A172 (cell line): Measurements from ENCODE around the gene POLE. TPM values are rescaled to one million over a fixed set of nuclear protein-coding genes. Genes with fewer than 3 reads are reported as not detected.
A peak's percentile ranks its signal among the peaks of the same experiment; 100 is the strongest.
"Not testable (repeated sequence)": the region's sequence is repeated elsewhere in the genome, so short reads cannot be mapped to it uniquely, and the experiment has no call there.

Experiments
- DNase-seq: peaks from one replicate; pipeline ENCODE4 v3.0.0-alpha.2; 2015; ENCODE audit warnings: low spot score
- total RNA-seq: library from RNA; depleted of rRNA; stranded (reverse); fragments of >200 nt; shearing (Covaris generic); gene quantifications from 2 replicates; pipeline ENCODE4 v1.2.3, GENCODE V29; 2014

Gene POLE
- total RNA-seq, 1 experiment from 2014 or later: 25.6 TPM

- peak; percentile 80 for DNase-seq
These were observed 72.1 kb downstream of the POLE start for GRCh38 chr12:132614861-132615578.

- DNase-seq: no peak
These were observed 73.1 kb downstream of the POLE start for GRCh38 chr12:132614029-132614428.

DNA sequence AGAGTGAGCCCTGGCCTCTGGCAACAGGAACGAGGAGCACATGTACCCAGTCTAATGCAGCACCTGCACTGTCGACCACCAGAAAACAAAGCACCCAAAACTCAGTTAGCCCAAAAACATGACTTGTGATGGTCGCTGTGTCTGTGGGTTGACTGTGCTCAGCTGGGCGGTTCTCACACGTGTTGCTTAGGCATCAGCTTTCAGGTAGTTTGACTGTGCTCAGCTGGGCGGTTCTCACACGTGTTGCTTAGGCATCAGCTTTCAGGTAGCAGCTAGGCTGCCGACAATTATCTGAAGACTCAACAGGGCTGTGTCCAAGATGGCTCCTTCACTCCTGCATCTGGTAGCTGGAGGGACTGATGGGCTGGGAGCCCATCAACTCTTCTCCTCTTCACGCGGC is 75.5 kb downstream of the POLE start:
- no peak for DNase-seq

DNA sequence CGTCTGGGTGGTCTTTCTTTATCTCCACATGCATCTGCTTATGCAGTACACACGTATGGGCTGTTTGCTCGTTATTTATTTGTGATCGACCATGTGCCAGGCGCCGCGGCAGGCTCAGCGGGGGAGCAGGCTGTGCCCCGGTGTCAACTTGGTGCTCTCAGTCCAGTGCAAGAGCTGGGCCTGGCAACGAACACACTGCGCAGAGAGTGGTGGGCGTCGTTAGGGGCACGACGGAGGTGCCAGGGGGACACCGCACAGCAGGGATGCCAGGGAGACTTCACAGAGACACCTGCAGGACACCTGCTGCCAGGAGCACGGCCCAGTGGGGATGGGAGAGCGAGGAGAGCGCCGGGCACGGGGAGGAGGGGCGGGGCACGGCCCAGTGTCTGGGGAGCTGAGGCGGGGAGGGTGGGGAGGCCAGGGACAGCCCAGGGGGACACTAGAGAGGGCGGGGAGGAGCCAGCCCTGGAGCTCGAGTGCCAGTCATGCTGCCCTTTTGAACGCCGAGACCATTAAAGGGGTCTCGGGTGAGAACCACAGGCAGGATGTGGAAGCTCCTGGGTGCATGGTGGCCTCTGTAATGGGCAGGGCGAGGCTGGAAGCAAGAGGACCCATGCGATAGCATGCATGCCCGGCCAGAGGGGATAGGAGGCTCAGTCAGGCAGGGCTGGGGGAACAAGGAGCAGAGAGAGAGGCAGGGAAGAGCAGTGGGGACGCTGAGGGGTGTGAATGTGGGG is 76.1 kb downstream of the POLE start:
- no peak for DNase-seq

GRCh38 chr12:132610051-132610759 is 76.9 kb downstream of the POLE start, which contains the start of gene LRCOL1:
Gene LRCOL1 (minus strand): TSS chr12:132610582. CDS start chr12:132606251, 4,331 bp downstream.
- peak; percentile 68 for DNase-seq

GRCh38 chr12:132608231-132609171 is 78.6 kb downstream of the POLE start:
- DNase-seq: no peak

- DNase-seq: no peak
These were observed 80.2 kb downstream of the POLE start for GRCh38 chr12:132606927-132607326.

GRCh38 chr12:132606466-132606865 is 80.7 kb downstream of the POLE start:
- peak; percentile 29 for DNase-seq

DNA sequence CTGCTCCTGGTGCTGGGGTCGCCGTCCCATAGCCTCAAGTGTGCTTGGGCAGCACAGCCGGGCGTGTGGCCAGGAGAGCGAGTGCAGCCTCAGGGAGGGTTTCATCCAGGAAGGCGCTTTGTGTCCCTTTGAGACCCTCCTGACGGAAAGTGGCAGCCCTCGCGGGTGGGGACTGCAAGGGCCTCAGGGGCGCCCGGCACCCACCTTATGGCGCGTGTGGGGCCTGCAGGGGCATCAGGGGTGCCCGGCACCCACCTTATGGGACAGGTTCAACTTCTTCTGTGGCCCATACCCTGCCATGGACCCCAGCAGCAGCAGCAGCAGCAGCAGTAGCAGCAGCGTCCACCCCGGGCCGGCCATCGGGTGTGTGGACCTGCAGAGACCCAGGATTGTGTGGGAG is 81.2 kb downstream of the POLE start:
- no peak for DNase-seq

GRCh38 chr12:132604668-132605441 is 82.3 kb downstream of the POLE start:
- DNase-seq: no peak

GRCh38 chr12:132604151-132604618 is 83.0 kb downstream of the POLE start:
- DNase-seq: no peak

- DNase-seq: no peak
These were observed 83.6 kb downstream of the POLE start for GRCh38 chr12:132603240-132604150.

- DNase-seq: no peak
These were observed 84.4 kb downstream of the POLE start for GRCh38 chr12:132602572-132603239.

GRCh38 chr12:132601171-132601883 is 85.8 kb downstream of the POLE start:
- no peak for DNase-seq

- DNase-seq: no peak
These were observed 86.8 kb downstream of the POLE start for GRCh38 chr12:132600048-132601032.

- not testable (repeated sequence) for DNase-seq
These were observed 87.6 kb downstream of the POLE start for GRCh38 chr12:132599502-132599901.
